Measurements from ENCODE around the gene RAB27B.

DNA sequence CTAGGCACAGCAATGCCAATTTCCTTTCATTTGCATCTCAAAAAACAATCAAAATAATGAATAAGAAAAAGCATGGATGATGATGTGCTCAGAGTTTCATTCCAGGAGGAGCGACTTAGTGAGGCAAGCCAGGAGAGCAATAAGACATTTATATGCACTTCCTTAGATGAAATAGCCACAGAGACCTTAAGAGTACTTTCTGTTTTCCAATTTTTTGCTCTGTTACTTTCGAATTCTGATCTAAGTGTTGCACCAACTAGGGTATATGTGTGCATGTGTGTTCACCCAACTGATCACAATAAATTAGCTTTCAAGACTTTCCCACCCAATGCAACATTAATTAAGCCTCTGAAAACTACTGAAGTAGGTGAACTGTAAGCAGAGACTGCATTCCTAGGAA lies 709 bp downstream of the RAB27B start:
- TF ChIP-seq, protein P1, sequence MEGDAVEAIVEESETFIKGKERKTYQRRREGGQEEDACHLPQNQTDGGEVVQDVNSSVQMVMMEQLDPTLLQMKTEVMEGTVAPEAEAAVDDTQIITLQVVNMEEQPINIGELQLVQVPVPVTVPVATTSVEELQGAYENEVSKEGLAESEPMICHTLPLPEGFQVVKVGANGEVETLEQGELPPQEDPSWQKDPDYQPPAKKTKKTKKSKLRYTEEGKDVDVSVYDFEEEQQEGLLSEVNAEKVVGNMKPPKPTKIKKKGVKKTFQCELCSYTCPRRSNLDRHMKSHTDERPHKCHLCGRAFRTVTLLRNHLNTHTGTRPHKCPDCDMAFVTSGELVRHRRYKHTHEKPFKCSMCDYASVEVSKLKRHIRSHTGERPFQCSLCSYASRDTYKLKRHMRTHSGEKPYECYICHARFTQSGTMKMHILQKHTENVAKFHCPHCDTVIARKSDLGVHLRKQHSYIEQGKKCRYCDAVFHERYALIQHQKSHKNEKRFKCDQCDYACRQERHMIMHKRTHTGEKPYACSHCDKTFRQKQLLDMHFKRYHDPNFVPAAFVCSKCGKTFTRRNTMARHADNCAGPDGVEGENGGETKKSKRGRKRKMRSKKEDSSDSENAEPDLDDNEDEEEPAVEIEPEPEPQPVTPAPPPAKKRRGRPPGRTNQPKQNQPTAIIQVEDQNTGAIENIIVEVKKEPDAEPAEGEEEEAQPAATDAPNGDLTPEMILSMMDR (IDR thresholded peaks at IDR 0.05): no peak
- TF ChIP-seq EZH2 (IDR thresholded peaks at IDR 0.05; ENCODE audit: borderline replicate concordance, insufficient read depth, low read depth, low read length, poor library complexity, severe bottlenecking): no peak
